HG02884 (cell line): Measurements from ENCODE around the gene CCDC148.
"Not testable (repeated sequence)": the region's sequence is repeated elsewhere in the genome, so short reads cannot be mapped to it uniquely, and the experiment has no call there.

Source experiments
- ATAC-seq: cut with Tn5 transposase; IDR thresholded peaks from one replicate; pipeline ENCODE4 v1.9.1; 2021; ENCODE audit warnings: mild to moderate bottlenecking, moderate library complexity; ENCODE audit not compliant: unreplicated experiment

The CCDC148 gene

DNA sequence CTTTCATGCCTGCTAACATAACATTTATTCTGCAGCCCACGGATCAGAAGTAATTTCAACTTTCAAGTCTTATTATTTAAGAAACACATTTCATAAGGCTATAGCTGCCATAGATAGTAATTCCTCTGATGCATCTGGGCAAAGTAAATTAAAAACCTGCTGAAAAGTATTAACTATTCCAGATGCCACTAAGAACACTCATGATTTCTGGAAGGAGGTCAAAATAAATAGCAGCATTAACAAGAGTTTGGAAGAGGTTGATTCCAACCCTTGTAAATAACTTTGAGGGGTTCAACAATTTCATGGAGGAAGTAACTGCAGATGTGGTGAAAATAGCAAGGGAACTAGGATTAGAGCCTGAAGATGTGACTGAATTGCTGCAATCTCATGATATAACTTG is 77.6 kb downstream of the CCDC148 start:
- ATAC-seq: no peak

DNA sequence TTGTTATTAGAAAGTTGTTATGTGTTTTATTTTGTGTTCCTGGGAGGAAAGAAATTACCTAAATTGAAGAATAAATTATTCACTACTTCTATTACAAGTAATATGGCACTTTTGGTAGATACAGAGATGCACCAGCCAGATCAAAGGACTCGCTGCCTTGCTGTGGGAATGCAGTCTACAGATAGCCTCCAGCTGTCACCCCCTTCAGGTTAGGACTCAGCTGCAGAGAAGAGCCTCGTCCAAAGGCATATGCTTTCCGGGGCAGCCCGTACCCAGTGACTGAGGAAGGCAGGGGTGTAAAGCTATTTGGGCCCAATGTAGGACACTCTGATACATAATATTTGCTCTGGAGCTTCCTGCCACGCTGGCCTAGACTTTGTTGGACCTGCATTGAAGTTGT is 90.2 kb downstream of the CCDC148 start:
- ATAC-seq: no peak

GRCh38 chr2:158359846-158360245 is 96.7 kb downstream of the CCDC148 start:
- no peak for ATAC-seq

DNA sequence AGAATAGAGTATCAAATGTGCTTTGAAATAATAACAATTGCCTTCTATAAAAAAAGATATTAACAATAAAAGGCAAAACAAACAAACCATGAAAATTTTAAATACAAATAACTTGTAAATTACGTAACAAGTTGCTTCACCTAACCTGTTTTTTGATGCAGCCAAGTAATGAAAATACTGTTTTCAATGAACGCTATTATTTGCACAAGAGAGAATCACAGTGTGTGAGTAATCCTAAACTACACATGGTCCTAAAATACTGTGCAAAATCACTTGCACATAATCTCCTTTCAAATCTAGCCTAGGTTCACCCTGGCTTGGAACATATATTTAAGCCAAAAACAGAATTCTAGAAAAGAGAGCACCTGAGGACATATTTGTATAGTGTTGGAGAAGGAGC is 98.9 kb downstream of the CCDC148 start:
- ATAC-seq: no peak

DNA sequence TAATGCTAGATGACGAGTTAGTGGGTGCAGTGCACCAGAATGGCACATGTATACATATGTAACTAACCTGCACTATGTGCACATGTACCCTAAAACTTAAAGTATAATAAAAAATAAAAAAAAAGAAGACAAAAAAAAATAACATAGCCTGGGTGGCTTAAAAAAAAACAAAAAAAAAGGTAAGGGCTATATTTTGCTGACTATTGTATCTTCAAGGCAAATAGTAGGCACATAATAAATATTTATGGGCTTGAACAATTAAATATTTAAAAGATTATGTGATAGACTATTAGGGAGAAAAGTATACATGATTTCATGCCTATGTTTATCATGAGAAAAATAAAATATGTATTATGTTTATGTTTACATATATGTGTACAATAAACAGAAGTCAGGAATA is 99.4 kb downstream of the CCDC148 start:
- ATAC-seq: no peak

DNA sequence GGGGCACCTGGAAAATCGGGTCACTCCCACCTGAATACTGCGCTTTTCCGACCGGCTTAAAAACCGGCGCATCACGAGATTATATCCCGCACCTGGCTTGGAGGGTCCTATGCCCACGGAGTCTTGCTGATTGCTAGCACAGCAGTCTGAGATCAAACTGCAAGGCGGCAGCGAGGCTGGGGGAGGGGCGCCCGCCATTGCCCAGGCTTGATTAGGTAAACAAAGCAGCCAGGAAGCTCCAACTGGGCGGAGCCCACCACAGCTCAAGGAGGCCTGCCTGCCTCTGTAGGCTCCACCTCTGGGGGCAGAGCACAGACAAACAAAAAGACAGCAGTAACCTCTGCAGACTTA is 105.1 kb downstream of the CCDC148 start:
- not testable (repeated sequence) for ATAC-seq

DNA sequence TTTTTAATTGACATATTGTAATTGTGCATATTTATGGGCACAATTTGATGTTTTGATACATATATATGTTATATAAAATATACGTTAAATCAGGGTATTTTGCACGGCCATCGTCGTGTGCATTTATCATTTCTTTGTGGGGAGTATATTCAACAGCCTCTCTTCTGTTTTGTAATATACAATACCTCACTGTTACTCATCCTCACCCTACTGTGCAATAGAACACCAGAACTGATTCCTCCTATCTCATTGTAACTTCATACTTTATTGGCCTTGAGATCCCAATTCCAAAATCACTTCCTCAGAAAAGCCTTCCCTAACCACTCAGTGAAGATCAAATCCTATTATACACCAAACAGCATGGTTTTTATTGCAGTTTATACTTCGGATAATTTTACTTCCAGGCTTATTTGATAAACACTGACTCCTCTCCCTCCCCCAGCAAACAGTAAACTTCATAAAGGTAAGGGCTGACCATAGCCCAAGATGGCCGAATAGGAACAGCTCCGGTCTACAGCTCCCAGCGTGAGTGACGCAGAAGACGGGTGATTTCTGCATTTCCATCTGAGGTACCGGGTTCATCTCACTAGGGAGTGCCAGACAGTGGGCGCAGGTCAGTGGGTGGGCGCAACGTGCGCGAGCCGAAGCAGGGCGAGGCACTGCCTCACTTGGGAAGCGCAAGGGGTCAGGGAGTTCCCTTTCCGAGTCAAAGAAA is 105.6 kb downstream of the CCDC148 start:
- not testable (repeated sequence) for ATAC-seq

DNA sequence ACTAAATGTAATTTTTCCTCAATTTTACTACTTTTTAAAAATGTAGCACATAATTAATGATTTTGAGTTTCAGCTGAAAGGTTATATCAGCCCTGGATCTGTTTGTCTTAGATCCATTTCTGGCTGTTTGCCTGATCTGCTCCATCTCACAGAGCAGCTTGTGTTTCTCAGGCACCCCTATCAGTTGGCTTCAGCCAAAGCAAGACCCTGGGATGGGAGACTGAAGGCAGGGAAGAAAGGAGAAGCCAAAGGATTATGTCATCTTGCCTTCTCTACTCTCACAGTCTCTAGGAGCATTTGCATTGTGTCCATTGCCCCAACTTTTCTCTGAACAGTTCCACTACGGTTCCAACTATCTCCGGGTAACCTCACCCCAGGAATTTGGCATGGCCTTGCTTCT is 110.5 kb downstream of the CCDC148 start:
- ATAC-seq: no peak

DNA sequence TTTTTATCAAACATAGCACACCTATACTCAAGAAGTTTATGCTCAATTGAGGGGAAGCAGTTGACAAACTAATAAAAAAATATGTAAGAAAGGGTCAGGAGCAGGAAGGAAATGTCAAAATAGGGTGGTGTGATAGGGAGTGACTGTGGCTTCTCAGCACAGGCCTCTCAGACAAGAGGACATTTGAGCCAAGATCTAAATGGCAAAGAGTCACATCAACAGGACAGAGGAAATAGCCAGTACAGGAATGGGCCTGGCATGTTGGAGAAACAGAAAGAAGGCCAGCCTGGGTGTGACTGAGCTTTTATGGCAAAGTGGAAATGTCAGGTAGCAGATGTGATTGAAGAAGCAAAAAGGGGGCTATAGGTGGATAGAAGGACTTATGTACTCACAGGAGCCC is 117.0 kb downstream of the CCDC148 start:
- no peak for ATAC-seq

DNA sequence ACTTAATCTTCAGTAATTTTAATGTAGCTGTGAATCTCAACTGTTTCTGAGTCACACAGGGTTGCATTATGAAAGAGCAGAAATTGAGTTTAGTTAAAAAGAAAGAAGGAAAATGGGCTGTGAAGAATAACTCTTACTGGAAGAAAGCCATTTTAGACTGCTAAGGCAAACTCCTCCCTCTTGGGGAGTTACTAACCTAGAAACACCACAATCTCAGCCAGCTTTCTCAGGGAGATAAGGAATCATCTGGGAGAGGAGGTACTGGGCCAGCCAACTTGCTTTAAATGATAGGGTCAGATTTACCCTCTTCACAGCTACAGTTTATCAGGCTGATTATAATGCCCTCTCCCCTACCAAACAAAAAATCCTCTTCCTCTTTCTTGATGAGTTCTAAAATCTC is 119.5 kb downstream of the CCDC148 start:
- ATAC-seq: no peak

GRCh38 chr2:158331799-158332198 is 124.8 kb downstream of the CCDC148 start:
- not testable (repeated sequence) for ATAC-seq

DNA sequence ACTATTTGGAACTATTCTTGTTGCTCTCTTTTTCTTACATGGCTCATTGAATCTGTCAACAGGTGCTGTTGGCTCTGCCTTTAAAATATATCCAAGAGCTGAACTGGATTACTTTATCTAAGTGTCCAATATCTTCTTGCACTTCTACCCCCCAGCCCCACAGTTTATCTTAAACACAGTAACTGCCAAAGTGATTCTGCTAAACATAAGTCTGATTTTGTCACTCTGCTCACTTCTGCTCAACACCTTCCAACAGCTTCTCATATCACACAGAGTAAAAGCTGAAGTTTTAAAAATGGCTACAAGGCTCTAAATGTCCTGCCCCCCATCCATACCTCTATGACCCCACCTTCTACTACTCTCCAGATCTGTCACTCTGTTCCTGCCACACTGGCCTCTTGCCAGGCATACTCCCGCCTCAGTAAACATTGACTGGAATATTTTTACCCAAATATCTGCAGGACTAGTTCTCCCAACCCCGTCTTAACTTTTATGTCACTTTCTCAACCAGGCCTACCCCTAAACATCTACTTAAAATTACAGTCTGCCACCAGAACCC is 130.7 kb downstream of the CCDC148 start:
- no peak for ATAC-seq

DNA sequence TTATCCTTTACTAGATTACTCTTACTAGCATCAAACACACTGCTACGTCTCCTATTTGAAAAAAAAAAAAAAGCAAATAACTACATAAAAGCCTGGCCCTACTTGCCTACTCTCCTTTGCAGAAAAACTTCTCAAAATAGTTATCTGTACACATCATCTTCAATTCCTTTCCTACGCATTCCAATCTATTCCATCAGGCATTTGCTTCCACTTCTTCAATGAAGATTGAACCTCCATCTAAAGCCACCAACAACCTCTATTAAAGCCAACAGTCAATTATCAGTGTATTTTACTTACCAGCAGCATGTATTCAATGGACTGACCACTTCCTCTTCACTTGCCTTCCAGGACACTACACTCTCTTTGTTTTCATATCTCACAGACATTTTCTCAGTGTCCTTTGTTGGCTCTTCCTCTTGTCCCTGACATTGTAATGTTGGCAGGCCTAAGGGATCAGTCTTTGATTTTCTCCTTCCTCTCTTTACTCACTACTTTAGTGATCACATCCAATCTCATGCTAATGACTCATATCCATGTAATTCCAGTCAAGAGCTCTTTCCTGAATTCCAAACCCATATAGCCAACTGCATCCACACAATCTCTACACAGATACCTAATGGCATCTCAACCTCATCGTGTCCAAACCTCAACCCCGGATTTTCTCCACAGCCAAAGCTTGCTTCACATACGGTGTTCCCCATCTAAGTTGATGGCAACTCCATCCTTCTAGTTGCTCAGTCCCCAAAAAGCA is 131.3 kb downstream of the CCDC148 start:
- no peak for ATAC-seq

GRCh38 chr2:158323381-158323780 is 133.2 kb downstream of the CCDC148 start:
- no peak for ATAC-seq

- no peak for ATAC-seq
Observed at GRCh38 chr2:158321264-158321663, 135.3 kb downstream of the CCDC148 start.

DNA sequence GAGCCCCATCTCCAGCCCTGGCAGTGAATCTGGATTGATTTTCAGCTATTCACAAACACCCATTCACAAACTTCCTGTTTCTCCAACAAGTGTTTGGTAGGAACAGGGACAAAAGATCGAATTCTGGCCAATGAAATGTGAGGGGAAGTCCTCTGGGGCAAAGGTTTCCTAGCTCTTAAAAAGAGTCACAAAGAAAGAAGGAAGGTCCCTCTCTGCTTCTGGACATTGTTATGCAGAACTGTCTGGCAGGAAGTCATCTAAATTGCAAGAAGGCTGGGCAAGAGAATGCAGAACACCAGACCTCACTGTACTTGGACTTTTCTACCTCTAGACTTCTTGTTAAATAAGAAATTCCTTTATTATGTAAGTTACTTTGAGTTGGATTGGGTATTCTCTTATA is 137.3 kb downstream of the CCDC148 start:
- ATAC-seq: no peak

- no peak for ATAC-seq
Observed at GRCh38 chr2:158317642-158318041, 138.9 kb downstream of the CCDC148 start.

DNA sequence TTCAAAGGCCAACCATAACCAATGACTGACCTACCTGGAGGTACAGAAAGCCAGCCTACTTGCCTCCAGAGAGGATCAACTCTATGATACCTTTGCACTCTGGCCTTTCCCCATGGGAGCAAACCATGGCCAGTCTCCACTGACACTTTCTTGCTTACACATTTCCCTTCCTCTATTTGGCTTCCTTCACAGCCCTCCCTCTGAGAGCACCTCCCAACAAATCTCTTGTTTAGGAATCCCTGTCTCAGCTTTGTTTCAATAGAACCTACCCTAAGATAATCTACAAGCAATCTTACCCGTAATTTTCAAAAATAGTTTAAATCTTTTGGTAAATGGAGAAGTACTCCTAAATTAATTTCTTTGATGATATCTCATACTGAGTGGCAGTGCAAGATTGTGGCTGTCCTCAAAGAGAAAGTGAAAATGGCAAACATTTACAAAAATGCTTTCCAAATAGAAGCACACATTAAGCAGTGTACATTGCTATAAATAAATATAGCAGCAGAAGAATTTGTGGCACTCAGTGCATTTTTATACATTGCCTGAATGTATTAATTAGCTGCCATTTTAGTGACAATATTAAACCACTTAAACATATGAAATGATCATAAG is 140.6 kb downstream of the CCDC148 start:
- ATAC-seq: no peak

GRCh38 chr2:158315000-158315399 is 141.6 kb downstream of the CCDC148 start:
- no peak for ATAC-seq

DNA sequence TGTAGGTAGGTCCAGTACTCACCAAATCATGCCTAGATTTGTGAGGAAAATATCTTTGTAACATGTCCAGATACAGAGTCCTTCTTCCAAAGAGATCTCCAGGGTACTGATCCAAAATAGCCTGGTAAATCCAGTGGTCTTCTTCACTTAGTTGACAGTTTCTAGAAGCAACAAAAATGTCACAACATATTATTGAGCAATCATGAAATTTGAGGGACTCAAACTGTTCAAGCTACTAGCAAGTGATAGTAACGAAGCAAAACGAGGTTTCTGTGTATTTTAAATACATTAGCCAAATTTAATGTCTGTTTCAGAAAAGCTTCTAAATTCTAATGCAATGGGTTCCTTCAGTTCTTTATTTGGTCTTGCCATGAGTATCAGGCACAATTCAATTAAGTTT is 142.8 kb downstream of the CCDC148 start:
- ATAC-seq: no peak

DNA sequence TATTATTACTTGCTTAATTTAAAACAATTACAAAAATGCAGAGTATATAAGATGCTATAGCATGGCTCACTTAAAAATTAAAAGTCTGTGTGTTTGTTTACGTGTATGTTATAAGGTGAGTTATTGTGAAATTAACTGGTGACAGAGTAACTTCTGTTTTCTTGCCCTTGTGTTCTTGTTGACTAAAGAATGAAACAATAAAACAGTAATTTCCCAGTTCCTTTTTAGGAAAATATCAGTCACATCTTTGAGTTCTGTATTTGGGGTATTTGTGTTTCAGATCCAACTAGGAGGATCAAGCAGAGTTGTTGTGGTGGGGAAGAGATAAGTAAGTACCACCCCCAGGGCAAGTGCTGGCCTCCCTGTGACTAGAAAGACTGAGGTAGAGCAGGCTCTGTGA is 143.6 kb downstream of the CCDC148 start:
- no peak for ATAC-seq

GRCh38 chr2:158310407-158310806 is 146.1 kb downstream of the CCDC148 start:
- not testable (repeated sequence) for ATAC-seq
